Fibroblast of lung (primary cell): Measurements from ENCODE around the gene PRSS33. TPM values are rescaled to one million over a fixed set of nuclear protein-coding genes. Genes with fewer than 3 reads are reported as not detected.

Source experiments
- DNase-seq, 2 donors: peaks; one replicate each; pipeline versions ENCODE4 v3.0.0 to v3.0.0-alpha.2; 2010; ENCODE audit warnings: low read depth in 2 of 2
- H2AFZ ChIP-seq: 2 replicates; pipeline ENCODE4 v1.5.1; 2012; ENCODE audit warnings: low read length, control low read depth, inconsistent platforms
- H3K27ac ChIP-seq: 2 replicates; pipeline ENCODE4 v1.5.1; 2011; ENCODE audit warnings: low read length, control low read depth; ENCODE audit not compliant: insufficient read depth
- H3K27me3 ChIP-seq: 2 replicates; pipeline ENCODE4 v1.5.1; 2011; ENCODE audit warnings: mild to moderate bottlenecking, low read length; ENCODE audit not compliant: control insufficient read depth, insufficient read depth
- H3K36me3 ChIP-seq: 2 replicates; pipeline ENCODE4 v1.5.1; 2011; ENCODE audit warnings: low read length; ENCODE audit not compliant: control insufficient read depth, insufficient read depth
- H3K4me1 ChIP-seq: 2 replicates; pipeline ENCODE4 v1.5.1; 2011; ENCODE audit warnings: low read length; ENCODE audit not compliant: control insufficient read depth, insufficient read depth; ENCODE audit errors: extremely low read depth
- H3K4me2 ChIP-seq: 2 replicates; pipeline ENCODE4 v1.5.1; 2011; ENCODE audit warnings: low read length, control low read depth; ENCODE audit not compliant: insufficient read depth; ENCODE audit errors: extremely low read depth
- H3K4me3 ChIP-seq, 4 experiments: fragments of 200-600 bp in 1 of 4; sonication (generic) in 1 of 4; replicated peaks in 1 of 4; 2 replicates each; pipeline ENCODE4 v1.5.1; 2011 to 2016; ENCODE audit warnings: low read length in 4 of 4, low read depth in 3 of 4, mild to moderate bottlenecking in 3 of 4, control low read depth in 2 of 4, inconsistent platforms in 1 of 4, mixed read lengths in 1 of 4; ENCODE audit not compliant: insufficient read depth in 1 of 4; ENCODE audit errors: control extremely low read depth in 1 of 4
- H3K79me2 ChIP-seq: 2 replicates; pipeline ENCODE4 v1.5.1; 2012; ENCODE audit warnings: mild to moderate bottlenecking, low read length, inconsistent platforms; ENCODE audit not compliant: control insufficient read depth, insufficient read depth
- H3K9ac ChIP-seq: 2 replicates; pipeline ENCODE4 v1.5.1; 2011; ENCODE audit warnings: mild to moderate bottlenecking, low read length, control low read depth; ENCODE audit not compliant: insufficient read depth
- H3K9me3 ChIP-seq: 2 replicates; pipeline ENCODE4 v1.5.1; 2012; ENCODE audit warnings: low read depth, low read length; ENCODE audit not compliant: control insufficient read depth, insufficient read depth
- H4K20me1 ChIP-seq: 2 replicates; pipeline ENCODE4 v1.5.1; 2011; ENCODE audit warnings: low read length; ENCODE audit not compliant: control insufficient read depth, insufficient read depth; ENCODE audit errors: extremely low read depth
- CTCF ChIP-seq, 2 donors: IDR thresholded peaks in 1 of 2; conservative IDR thresholded peaks in 1 of 2; 1 replicate in 1 of 2; 2 replicates in 1 of 2; pipeline ENCODE4 v1.5.1; 2011 to 2012; ENCODE audit warnings: low read length in 2 of 2, control low read depth in 1 of 2, inconsistent platforms in 1 of 2, low read depth in 1 of 2, mild to moderate bottlenecking in 1 of 2
- EZH2 ChIP-seq: IDR thresholded peaks from 2 replicates; pipeline ENCODE4 v1.5.1; 2012; ENCODE audit warnings: low read length, control low read depth, mild to moderate bottlenecking; ENCODE audit errors: missing control alignments
- polyA plus RNA-seq, 2 donors: library from polyadenylated mRNA; depleted of rRNA in 1 of 2; stranded (reverse) in 1 of 2; unstranded in 1 of 2; fragments of >200 nt; gene quantifications; 2 replicates each; pipeline ENCODE4 v1.2.1, GENCODE V29; 2011 to 2012; ENCODE audit warnings: missing spikeins in 1 of 2
- total RNA-seq: library from RNA; depleted of rRNA; stranded (reverse); fragments of >200 nt; gene quantifications from 2 replicates; pipeline ENCODE4 v1.2.1, GENCODE V29; 2014

PRSS33 gene
- total and polyA plus RNA-seq, 2 donors (not counting 1 experiment from before 2014, with no cell fraction given): not detected

- H3K4me3 ChIP-seq: no peak overlapping the region
- H3K9me3 ChIP-seq: no peaks in the 10 kb centered on the region
- H3K4me2 ChIP-seq: no peak overlapping the region
- no peak overlapping the region for H3K27ac ChIP-seq
- no peak overlapping the region for H3K9ac ChIP-seq
- no peaks in the 10 kb centered on the region for H3K4me1 ChIP-seq
- no peak overlapping the region for H2AFZ ChIP-seq
- H3K79me2 ChIP-seq: no peaks in the 10 kb centered on the region
- no peak for DNase-seq
- H3K36me3 ChIP-seq: no peaks in the 10 kb centered on the region
- H3K27me3 ChIP-seq: peaks cover 5% of the 10 kb centered on the region
- TF ChIP-seq EZH2 (no peak), CTCF (conservative IDR thresholded peaks at IDR 0.05 in 1 of 2, IDR thresholded peaks at IDR 0.05 in 1 of 2; ENCODE audit: low read depth in 1 of 2, low read length in 2 of 2) (no peak)
- H4K20me1 ChIP-seq: no peaks in the 10 kb centered on the region
Observed at GRCh38 chr16:2806286-2806685, 18.9 kb upstream of the PRSS33 start.

- Histone ChIP-seq H3K79me2 (no peaks in the 10 kb centered on the region), H3K36me3 (no peaks in the 10 kb centered on the region), H2AFZ (no peak overlapping the region), H3K4me1 (no peaks in the 10 kb centered on the region), H3K4me3 (no peak overlapping the region), H3K9ac (no peak overlapping the region), H4K20me1 (no peaks in the 10 kb centered on the region), H3K27ac (no peak overlapping the region), H3K4me2 (no peak overlapping the region), H3K27me3 (peaks cover 5% of the 10 kb centered on the region), H3K9me3 (no peaks in the 10 kb centered on the region)
- no peak for TF ChIP-seq EZH2
- no peak for TF ChIP-seq CTCF (conservative IDR thresholded peaks at IDR 0.05 in 1 of 2, IDR thresholded peaks at IDR 0.05 in 1 of 2; ENCODE audit: low read depth in 1 of 2, low read length in 2 of 2)
- DNase-seq: no peak
Observed at GRCh38 chr16:2804728-2805127, 17.4 kb upstream of the PRSS33 start.

GRCh38 chr16:2803545-2804195, 16.3 kb upstream of the PRSS33 start:
- Histone ChIP-seq H3K4me2 (no peak overlapping the region), H3K4me3 (no peak overlapping the region), H3K27me3 (peaks cover 5% of the 10 kb centered on the region), H3K79me2 (no peaks in the 10 kb centered on the region), H3K27ac (no peak overlapping the region), H3K9ac (no peak overlapping the region), H2AFZ (no peak overlapping the region), H3K4me1 (no peaks in the 10 kb centered on the region), H4K20me1 (no peaks in the 10 kb centered on the region), H3K36me3 (no peaks in the 10 kb centered on the region), H3K9me3 (no peaks in the 10 kb centered on the region)
- no peak for TF ChIP-seq CTCF (conservative IDR thresholded peaks at IDR 0.05 in 1 of 2, IDR thresholded peaks at IDR 0.05 in 1 of 2; ENCODE audit: low read depth in 1 of 2, low read length in 2 of 2)
- no peak for TF ChIP-seq EZH2
- DNase-seq: no peak
